Vagina (tissue), 2 donors: ENCODE results near the gene CELSR3. TPM values are rescaled to one million over a fixed set of nuclear protein-coding genes. Genes with fewer than 3 reads are reported as not detected.

Experiments used
- DNase-seq, 2 donors: peaks; one replicate each; pipeline ENCODE4 v3.0.0-alpha.2; 2017; ENCODE audit errors: extremely low spot score in 2 of 2
- H3K27ac ChIP-seq: fragments of 200-600 bp; sonication (generic); one replicate; pipeline ENCODE4 v1.5.1; 2019
- H3K27me3 ChIP-seq: fragments of 200-600 bp; sonication (generic); one replicate; pipeline ENCODE4 v1.5.1; 2019
- H3K36me3 ChIP-seq, 2 donors: fragments of 200-600 bp; sonication (generic); one replicate each; pipeline ENCODE4 v1.5.1; 2017 to 2019
- H3K4me1 ChIP-seq: fragments of 200-600 bp; sonication (generic); one replicate; pipeline ENCODE4 v1.5.1; 2019
- H3K4me3 ChIP-seq, 2 donors: fragments of 200-600 bp; sonication (generic); 1 replicate in 1 of 2; 2 replicates in 1 of 2; pipeline ENCODE4 v1.5.1; 2016 to 2019
- H3K9me3 ChIP-seq: fragments of 200-600 bp; sonication (generic); one replicate; pipeline ENCODE4 v1.5.1; 2019
- POLR2A ChIP-seq, 2 donors: fragments of 450-650 bp; IDR thresholded peaks; one replicate each; pipeline ENCODE4 v1.6.1; 2017; ENCODE audit warnings: antibody characterized with exemption in 2 of 2, mild to moderate bottlenecking in 2 of 2, moderate library complexity in 2 of 2
- POLR2AphosphoS5 ChIP-seq, 2 donors: sonication (generic); formaldehyde crosslinking; IDR thresholded peaks; one replicate each; pipeline ENCODE4 v1.9.0; 2017; ENCODE audit warnings: antibody characterized with exemption in 2 of 2, mild to moderate bottlenecking in 2 of 2, low read depth in 1 of 2; ENCODE audit not compliant: insufficient read depth in 1 of 2
- intact Hi-C: fragments of 100-400 bp; cut with DNase I; formaldehyde crosslinking; loops from one replicate; pipeline ENCODE4 v1.15.1; 2023
- total RNA-seq: library from RNA; depleted of rRNA; stranded (reverse); fragments of >200 nt; gene quantifications from one replicate; pipeline ENCODE4 v1.2.3, GENCODE V29; 2016
- TF ChIP-seq, protein P1 (sequence below), 3 experiments: fragments of 450-650 bp in 2 of 3; fragments of 200-600 bp in 1 of 3; sonication (generic) in 1 of 3; IDR thresholded peaks; one replicate each; pipeline ENCODE4 v1.5.1; 2017 to 2019; ENCODE audit warnings: antibody characterized with exemption in 3 of 3, mild to moderate bottlenecking in 2 of 3, moderate library complexity in 2 of 3

CELSR3 gene
- total RNA-seq, 1 donor from 2014 or later, result 2.2 TPM

DNA sequence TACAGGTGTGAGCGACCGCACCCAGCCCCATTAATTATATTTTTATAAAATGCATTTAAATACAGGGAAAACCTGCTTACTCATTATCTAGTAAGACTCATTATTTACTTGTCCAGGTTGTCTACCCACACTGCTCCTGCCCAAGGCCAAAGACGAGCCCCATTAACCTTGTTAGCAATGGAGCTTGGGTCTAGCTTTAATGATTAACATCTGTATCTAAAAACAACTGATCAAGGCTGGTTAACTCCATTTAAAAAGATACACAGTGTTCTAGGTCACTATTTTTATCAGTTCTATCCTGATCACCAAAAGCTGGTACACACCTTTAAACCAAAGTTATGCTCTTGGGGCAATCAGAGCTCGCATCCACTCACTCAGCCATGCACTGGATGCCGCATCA lies 33.5 kb upstream of the CELSR3 start:
- H3K27me3 ChIP-seq, result no peaks in the 10 kb centered on the region
- peak overlapping the region; percentile 82 for H3K27ac ChIP-seq
- H3K4me1 ChIP-seq, result peaks cover 57% of the 10 kb centered on the region
- intact Hi-C loops, result no loop called here
- no peaks in the 10 kb centered on the region for H3K9me3 ChIP-seq
- peak overlapping the region in 1 of 2 donors; percentile 49 for H3K4me3 ChIP-seq
- no peak for DNase-seq
- TF ChIP-seq, protein P1, sequence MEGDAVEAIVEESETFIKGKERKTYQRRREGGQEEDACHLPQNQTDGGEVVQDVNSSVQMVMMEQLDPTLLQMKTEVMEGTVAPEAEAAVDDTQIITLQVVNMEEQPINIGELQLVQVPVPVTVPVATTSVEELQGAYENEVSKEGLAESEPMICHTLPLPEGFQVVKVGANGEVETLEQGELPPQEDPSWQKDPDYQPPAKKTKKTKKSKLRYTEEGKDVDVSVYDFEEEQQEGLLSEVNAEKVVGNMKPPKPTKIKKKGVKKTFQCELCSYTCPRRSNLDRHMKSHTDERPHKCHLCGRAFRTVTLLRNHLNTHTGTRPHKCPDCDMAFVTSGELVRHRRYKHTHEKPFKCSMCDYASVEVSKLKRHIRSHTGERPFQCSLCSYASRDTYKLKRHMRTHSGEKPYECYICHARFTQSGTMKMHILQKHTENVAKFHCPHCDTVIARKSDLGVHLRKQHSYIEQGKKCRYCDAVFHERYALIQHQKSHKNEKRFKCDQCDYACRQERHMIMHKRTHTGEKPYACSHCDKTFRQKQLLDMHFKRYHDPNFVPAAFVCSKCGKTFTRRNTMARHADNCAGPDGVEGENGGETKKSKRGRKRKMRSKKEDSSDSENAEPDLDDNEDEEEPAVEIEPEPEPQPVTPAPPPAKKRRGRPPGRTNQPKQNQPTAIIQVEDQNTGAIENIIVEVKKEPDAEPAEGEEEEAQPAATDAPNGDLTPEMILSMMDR (IDR thresholded peaks at IDR 0.05), result no peak
- TF ChIP-seq POLR2AphosphoS5 (IDR thresholded peaks at IDR 0.05; ENCODE audit: insufficient read depth in 1 of 2, low read depth in 1 of 2), result no peak
- TF ChIP-seq POLR2A (IDR thresholded peaks at IDR 0.05), result no peak
- H3K36me3 ChIP-seq, result peaks cover 3 to 31% of the 10 kb centered on the region in 2 donors

DNA sequence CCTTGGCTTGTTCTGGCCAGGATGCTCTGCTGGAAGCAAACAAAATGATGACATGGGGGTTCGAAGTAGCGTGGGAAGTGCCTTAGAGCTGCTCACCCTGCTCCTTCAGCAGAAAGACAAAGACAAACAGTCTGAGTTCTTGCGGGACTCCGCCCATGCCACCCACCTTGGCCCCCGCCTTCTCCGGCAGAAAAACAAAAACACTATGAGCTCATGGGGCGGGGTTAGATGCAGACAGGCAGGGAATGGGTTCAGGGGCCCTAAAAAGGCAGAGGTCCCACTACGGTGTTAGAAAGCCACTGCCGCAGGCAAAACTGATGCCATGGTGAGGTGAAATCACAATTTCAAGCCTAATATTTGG lies 32.7 kb upstream of the CELSR3 start:
- peak overlapping the region; percentile 82 for H3K27ac ChIP-seq
- peaks cover 3 to 38% of the 10 kb centered on the region in 2 donors for H3K36me3 ChIP-seq
- no peaks in the 10 kb centered on the region for H3K9me3 ChIP-seq
- peaks cover 50% of the 10 kb centered on the region for H3K4me1 ChIP-seq
- DNase-seq, result no peak
- H3K27me3 ChIP-seq, result no peaks in the 10 kb centered on the region
- H3K4me3 ChIP-seq, result peak overlapping the region; percentile 49 to 67
- peak in 1 of 2 donors; percentile 38 for TF ChIP-seq POLR2AphosphoS5 (IDR thresholded peaks at IDR 0.05; ENCODE audit: insufficient read depth in 1 of 2, low read depth in 1 of 2)
- TF ChIP-seq POLR2A (IDR thresholded peaks at IDR 0.05), result no peak
- TF ChIP-seq, protein P1 (IDR thresholded peaks at IDR 0.05), result no peak
- intact Hi-C loops, result no loop called here

DNA sequence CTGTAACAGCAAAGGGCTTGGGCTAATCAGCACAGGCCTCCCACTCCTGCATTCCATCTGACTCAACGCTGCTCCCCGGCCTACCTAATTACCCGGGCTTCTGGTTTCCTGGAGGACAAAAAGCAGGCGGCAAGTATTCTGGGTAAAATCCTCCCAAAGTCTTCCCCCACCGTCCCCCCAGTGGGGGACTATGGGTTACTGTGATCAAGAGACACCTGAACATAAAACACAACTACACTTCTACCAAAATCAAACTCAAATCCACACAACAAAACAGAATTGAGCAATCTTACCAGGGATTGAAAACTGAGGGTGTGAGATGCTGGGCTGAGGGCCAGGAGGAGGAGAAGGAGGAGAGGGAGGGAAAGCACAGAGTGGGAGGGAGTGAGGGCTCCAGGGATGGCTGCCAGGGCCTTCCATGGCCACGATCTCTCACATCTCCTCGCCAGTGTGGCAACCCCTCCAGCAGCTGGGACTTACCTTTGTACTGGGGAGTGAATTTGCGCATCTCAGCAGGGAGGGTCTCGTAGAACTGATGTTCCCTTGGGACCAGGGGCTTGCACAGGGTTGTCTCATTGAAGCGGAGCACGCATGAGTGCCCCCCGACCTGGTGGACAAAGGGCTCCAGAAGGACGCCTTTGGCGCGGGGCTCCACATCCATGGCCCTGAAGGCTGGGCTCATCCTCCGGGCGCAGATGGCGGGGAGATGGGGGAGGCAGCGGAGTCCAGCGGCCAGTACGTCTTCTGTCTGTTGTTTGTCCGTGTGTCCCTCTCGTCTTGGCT lies 32.1 kb upstream of the CELSR3 start:
- peak overlapping the region; percentile 49 to 67 for H3K4me3 ChIP-seq
- peak; percentile 55 to 74 for TF ChIP-seq POLR2AphosphoS5 (IDR thresholded peaks at IDR 0.05; ENCODE audit: insufficient read depth in 1 of 2, low read depth in 1 of 2)
- no peak for TF ChIP-seq POLR2A (IDR thresholded peaks at IDR 0.05)
- H3K36me3 ChIP-seq, result peaks cover 3 to 43% of the 10 kb centered on the region in 2 donors
- intact Hi-C loops, result no loop called here
- H3K9me3 ChIP-seq, result no peaks in the 10 kb centered on the region
- peak overlapping the region; percentile 82 for H3K27ac ChIP-seq
- DNase-seq, result no peak
- no peaks in the 10 kb centered on the region for H3K27me3 ChIP-seq
- H3K4me1 ChIP-seq, result peaks cover 47% of the 10 kb centered on the region

DNA sequence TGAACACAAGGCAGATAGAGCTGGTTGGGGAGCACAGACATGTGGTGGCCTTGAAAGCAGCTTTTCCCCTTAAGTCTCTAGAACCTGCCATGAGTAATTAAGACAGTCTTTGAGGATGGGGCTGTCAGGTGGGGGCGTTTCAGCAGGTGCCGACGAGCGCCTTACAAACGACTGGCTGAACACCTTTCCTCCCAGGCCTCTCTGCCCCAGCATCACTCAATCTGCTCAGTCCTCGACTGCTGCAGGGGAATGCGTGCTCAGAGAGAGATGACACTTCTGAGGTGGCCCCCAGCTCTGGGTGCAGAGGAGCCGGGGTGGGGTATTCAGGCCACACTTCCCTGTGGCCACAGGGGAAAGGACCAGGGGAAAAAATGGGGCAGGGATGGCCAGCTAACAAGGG lies 31.1 kb upstream of the CELSR3 start:
- peak overlapping the region; percentile 82 for H3K27ac ChIP-seq
- no peak for DNase-seq
- H3K4me3 ChIP-seq, result peak overlapping the region; percentile 49 to 67
- H3K4me1 ChIP-seq, result peaks cover 47% of the 10 kb centered on the region
- TF ChIP-seq POLR2AphosphoS5 (IDR thresholded peaks at IDR 0.05; ENCODE audit: insufficient read depth in 1 of 2, low read depth in 1 of 2) (no peak), POLR2A (IDR thresholded peaks at IDR 0.05) (no peak)
- TF ChIP-seq, protein P1 (IDR thresholded peaks at IDR 0.05), result no peak
- no peaks in the 10 kb centered on the region for H3K9me3 ChIP-seq
- intact Hi-C loops, result no loop called here
- no peaks in the 10 kb centered on the region for H3K27me3 ChIP-seq
- H3K36me3 ChIP-seq, result peaks cover 3 to 52% of the 10 kb centered on the region in 2 donors

DNA sequence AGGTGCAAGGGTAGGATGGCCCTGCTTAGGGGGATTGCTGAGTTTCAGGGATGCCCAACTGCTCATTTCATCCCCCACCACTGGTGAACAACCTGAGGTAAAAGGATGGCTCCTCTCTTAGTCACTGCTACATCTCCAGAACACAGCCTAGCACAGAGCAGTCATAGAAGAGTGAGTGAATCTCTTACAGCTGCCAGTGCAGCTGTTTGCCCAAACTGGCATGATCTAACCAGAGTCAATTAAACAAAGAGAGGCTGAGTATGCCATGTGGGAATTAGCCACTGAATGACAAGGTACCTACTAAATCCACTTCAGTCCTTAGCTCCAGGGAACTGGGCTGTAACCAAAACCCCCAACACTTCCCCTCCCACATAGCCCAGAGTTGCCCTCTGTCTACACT lies 29.9 kb upstream of the CELSR3 start:
- intact Hi-C loops, result no loop called here
- no peak for DNase-seq
- Histone ChIP-seq H3K27ac (no peak overlapping the region), H3K4me3 (no peak overlapping the region), H3K36me3 (peaks cover 3 to 61% of the 10 kb centered on the region in 2 donors), H3K9me3 (no peaks in the 10 kb centered on the region), H3K27me3 (no peaks in the 10 kb centered on the region), H3K4me1 (peaks cover 47% of the 10 kb centered on the region)
- TF ChIP-seq POLR2AphosphoS5 (IDR thresholded peaks at IDR 0.05; ENCODE audit: insufficient read depth in 1 of 2, low read depth in 1 of 2) (no peak), POLR2A (IDR thresholded peaks at IDR 0.05) (no peak)
- TF ChIP-seq, protein P1 (IDR thresholded peaks at IDR 0.05), result no peak
